Adrenal gland (tissue), 12 donors: Measurements from ENCODE around the gene CTPS1. TPM values are rescaled to one million over a fixed set of nuclear protein-coding genes. Genes with fewer than 3 reads are reported as not detected.

Experiments
- DNase-seq, 7 donors: peaks; one replicate each; pipeline ENCODE4 v3.0.0-alpha.2; 2019 to 2020
- H3K27ac ChIP-seq, 5 donors: fragments of 200-600 bp; sonication (generic) in 4 of 5; 1 replicate in 3 of 5; 2 replicates in 2 of 5; pipeline versions ENCODE4 v1.5.1 to v1.8.0; 2016 to 2020; ENCODE audit warnings: mild to moderate bottlenecking in 1 of 5
- H3K27me3 ChIP-seq: fragments of 200-600 bp; 2 replicates; pipeline ENCODE4 v1.8.0; 2021
- H3K36me3 ChIP-seq, 2 donors: fragments of 200-600 bp; replicated peaks in 1 of 2; 1 replicate in 1 of 2; 2 replicates in 1 of 2; pipeline versions ENCODE4 v1.5.1 to v1.8.0; 2018 to 2022
- H3K4me1 ChIP-seq, 2 donors: fragments of 200-600 bp; replicated peaks in 1 of 2; 1 replicate in 1 of 2; 2 replicates in 1 of 2; pipeline versions ENCODE4 v1.5.1 to v1.8.0; 2018 to 2021
- H3K4me3 ChIP-seq, 4 donors: fragments of 200-600 bp; sonication (generic) in 3 of 4; one replicate each; pipeline ENCODE4 v1.5.1; 2016 to 2018
- H3K9me3 ChIP-seq, 3 donors: fragments of 200-600 bp; sonication (generic) in 1 of 3; replicated peaks in 1 of 3; 1 replicate in 2 of 3; 2 replicates in 1 of 3; pipeline versions ENCODE4 v1.5.1 to v1.8.0; 2016 to 2021
- POLR2A ChIP-seq, 2 donors: fragments of 450-650 bp; IDR thresholded peaks; one replicate each; pipeline ENCODE4 v1.6.1; 2017; ENCODE audit warnings: antibody characterized with exemption in 2 of 2, mild to moderate bottlenecking in 2 of 2, moderate library complexity in 1 of 2
- WGBS, 4 donors: extraction: QIAGEN DNeasy Blood & Tissue Kit in 2 of 4; methylation state at CpG; one replicate each; pipeline versions ENCODE4 v1.1.5 to v1.1.7; 2013 to 2017; 5-methylcytosine and 5-hydroxymethylcytosine counted together
- intact Hi-C, 2 donors: fragments of 100-400 bp; cut with DNase I; formaldehyde crosslinking; loops; one replicate each; pipeline versions ENCODE4 v1.14.1 to v1.15.0; 2022 to 2023
- polyA plus RNA-seq, 3 donors: library from polyadenylated mRNA; stranded (reverse); fragments of 200-250 nt in 2 of 3; fragments of 350-450 nt in 1 of 3; fragmentation: Illumina TruSeq in 1 of 3; extraction: RNeasy Lipid Tissue Mini Kit (QIAGEN cat#74804) in 1 of 3; gene quantifications; one replicate each; pipeline ENCODE4 v1.2.3, GENCODE V29; 2013 to 2014
- total RNA-seq, 9 donors: library from RNA; depleted of rRNA in 4 of 9; stranded (reverse); fragments of >200 nt in 4 of 9; fragments of 120-200 nt in 1 of 9; fragmentation: NEBNext Ultra II Directional in 1 of 9; extraction: Animal tissue kit (Norgen Biotek cat#: 25700) in 1 of 9; gene quantifications; one replicate each; pipeline versions ENCODE4 v1.1.0 to v1.2.4, GENCODE V29; 2013 to 2023
- TF ChIP-seq, protein P1 (sequence below), 6 experiments: fragments of 450-650 bp in 4 of 6; fragments of 200-600 bp in 2 of 6; sonication (generic) in 1 of 6; IDR thresholded peaks; 1 replicate in 5 of 6; 2 replicates in 1 of 6; pipeline versions ENCODE4 v1.5.1 to v1.8.0; 2016 to 2021; ENCODE audit warnings: antibody characterized with exemption in 6 of 6, mild to moderate bottlenecking in 2 of 6, moderate library complexity in 1 of 6
- donor health status: healthy with polysubstance abuse.
- donor health status: Bipolar disorder and iron deficiency.
- donor health status: DM: yes; HTN: yes; CAD: no.
- donor health status: DM: no; HTN: no; CAD: no.
- donor health status: DM: no; HTN: no; CAD: no.
- donor health status: DM: yes; HTN: yes; CAD: no.

Gene CTPS1
- total and polyA plus RNA-seq, 12 donors = 12.2 to 49.4 (median 26.1) TPM

DNA sequence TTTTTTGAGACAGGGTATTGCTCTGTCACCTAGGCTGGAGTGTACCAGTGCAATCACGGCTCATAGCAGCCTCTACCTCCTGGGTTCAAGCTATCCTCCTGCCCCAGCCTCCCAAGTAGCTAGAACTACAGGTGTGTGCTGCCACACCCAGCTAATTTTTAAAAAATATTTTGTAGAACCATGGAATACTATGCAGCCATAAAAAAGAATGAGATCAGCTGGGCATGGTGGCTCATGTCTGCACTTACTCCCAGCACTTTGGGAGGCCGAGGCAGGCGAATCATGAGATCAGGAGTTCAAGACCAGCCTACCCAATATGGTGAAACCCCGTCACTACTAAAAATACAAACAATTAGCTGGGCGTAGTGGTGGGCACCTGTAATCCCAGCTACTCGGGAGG is 29.9 kb upstream of the CTPS1 start:
- Histone ChIP-seq H3K36me3 (no peaks in the 10 kb centered on the region), H3K4me3 (no peak overlapping the region), H3K27me3 (no peaks in the 10 kb centered on the region), H3K9me3 (no peaks in the 10 kb centered on the region), H3K27ac (no peak overlapping the region), H3K4me1 (peaks cover 4% of the 10 kb centered on the region in 2 donors)
- WGBS, 4 donors = 86 to 94% (median 90%) methylated on average over 6 of the region's 6 CpGs
- TF ChIP-seq POLR2A (IDR thresholded peaks at IDR 0.05) = no peak
- TF ChIP-seq, protein P1, sequence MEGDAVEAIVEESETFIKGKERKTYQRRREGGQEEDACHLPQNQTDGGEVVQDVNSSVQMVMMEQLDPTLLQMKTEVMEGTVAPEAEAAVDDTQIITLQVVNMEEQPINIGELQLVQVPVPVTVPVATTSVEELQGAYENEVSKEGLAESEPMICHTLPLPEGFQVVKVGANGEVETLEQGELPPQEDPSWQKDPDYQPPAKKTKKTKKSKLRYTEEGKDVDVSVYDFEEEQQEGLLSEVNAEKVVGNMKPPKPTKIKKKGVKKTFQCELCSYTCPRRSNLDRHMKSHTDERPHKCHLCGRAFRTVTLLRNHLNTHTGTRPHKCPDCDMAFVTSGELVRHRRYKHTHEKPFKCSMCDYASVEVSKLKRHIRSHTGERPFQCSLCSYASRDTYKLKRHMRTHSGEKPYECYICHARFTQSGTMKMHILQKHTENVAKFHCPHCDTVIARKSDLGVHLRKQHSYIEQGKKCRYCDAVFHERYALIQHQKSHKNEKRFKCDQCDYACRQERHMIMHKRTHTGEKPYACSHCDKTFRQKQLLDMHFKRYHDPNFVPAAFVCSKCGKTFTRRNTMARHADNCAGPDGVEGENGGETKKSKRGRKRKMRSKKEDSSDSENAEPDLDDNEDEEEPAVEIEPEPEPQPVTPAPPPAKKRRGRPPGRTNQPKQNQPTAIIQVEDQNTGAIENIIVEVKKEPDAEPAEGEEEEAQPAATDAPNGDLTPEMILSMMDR (IDR thresholded peaks at IDR 0.05) = no peak
- no peak for DNase-seq
- intact Hi-C loops = no loop called here

DNA sequence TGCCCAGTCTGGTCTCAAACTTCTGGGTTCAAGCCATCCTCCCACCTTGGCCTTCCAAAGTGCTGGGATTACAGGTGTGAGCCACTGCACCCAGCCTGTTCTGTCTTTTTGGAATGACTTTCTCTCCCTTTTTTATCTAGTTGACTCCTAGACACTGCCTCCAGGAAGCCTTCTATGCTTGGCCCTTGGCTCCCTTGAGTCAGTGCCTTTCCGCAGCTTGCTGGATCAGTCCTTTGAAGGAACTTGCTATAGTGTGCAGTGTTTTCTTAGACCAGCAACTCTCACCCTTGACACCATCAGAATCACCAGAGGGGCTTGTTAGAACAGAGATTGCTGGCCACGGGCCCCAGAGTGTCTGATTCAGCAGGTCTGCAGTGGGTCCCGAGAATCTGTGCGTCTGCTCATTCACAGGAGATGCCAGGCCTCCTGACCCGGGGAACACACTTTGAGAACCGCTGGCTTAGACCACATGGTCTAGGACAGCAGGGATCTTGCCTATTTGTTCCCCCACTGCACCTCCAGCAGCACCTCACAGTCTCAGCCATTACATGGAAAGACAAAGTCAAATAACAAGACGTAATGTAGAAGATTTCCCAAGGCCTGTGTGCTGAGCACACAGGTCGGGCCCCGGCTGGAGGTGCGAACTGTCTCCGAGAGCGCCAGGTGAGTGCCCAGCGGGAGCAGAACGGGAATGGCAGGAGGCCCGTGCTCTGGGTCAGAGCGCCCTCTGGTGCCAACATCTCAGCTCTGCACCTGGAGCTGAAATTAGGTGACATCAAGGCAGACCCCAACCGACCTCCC is 27.4 kb upstream of the CTPS1 start:
- Histone ChIP-seq H3K27me3 (no peaks in the 10 kb centered on the region), H3K9me3 (no peaks in the 10 kb centered on the region), H3K36me3 (no peaks in the 10 kb centered on the region), H3K27ac (no peak overlapping the region), H3K4me3 (no peak overlapping the region), H3K4me1 (no peaks in the 10 kb centered on the region)
- intact Hi-C loops = loop anchor here (2.0 to 5.0 kb wide), 3 partner anchors 103 to 340 kb away; no protein-coding TSS in a partner anchor
- 19 to 29% (median 22%) methylated on average over 5 to 17 of the region's 17 CpGs for WGBS, 4 donors
- DNase-seq = peak; percentile 66 to 89 (median 72)
- TF ChIP-seq POLR2A (IDR thresholded peaks at IDR 0.05) = no peak
- TF ChIP-seq, protein P1 (IDR thresholded peaks at IDR 0.05) = peak; percentile 78 to 93 (median 92)

DNA sequence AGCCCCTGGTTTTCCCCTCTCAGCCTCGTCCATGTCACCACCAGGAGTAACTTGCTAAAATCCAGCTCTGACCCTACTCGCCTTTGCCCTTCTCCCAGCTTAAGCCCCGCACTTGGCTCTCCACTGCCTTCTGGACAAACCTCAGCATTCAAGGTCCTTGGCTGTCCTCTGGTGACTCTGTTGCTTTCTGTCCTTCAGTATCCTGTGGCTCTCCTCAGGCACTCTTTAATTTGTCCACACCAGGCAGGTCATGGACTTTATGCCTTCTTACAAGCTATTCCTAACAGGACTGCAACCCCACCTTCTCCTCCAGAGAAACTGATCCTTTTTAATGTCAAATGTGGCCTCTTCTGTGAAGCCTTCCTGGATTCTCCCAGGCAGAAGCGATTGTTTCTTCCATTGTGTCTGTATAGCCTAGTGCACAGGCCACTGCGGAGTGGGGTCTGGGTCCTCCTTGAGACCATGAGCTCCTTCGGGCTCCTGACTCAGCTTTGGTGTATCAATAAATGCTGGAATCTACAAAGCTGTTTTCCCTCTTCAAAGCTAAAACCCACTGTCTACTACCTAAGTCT is 26.7 kb upstream of the CTPS1 start:
- no peaks in the 10 kb centered on the region for H3K4me1 ChIP-seq
- H3K27ac ChIP-seq = no peak overlapping the region
- 39 to 44% (median 42%) methylated on average over 6 of the region's 6 CpGs for WGBS, 4 donors
- H3K27me3 ChIP-seq = no peaks in the 10 kb centered on the region
- DNase-seq = no peak
- intact Hi-C loops = loop anchor here (5.0 kb wide), 2 partner anchors 106 to 341 kb away; no protein-coding TSS in a partner anchor
- no peak overlapping the region for H3K4me3 ChIP-seq
- H3K36me3 ChIP-seq = no peaks in the 10 kb centered on the region
- no peaks in the 10 kb centered on the region for H3K9me3 ChIP-seq
- TF ChIP-seq, protein P1 (IDR thresholded peaks at IDR 0.05) = peak in 2 of 6 experiments; percentile 6 to 24
- no peak for TF ChIP-seq POLR2A (IDR thresholded peaks at IDR 0.05)

DNA sequence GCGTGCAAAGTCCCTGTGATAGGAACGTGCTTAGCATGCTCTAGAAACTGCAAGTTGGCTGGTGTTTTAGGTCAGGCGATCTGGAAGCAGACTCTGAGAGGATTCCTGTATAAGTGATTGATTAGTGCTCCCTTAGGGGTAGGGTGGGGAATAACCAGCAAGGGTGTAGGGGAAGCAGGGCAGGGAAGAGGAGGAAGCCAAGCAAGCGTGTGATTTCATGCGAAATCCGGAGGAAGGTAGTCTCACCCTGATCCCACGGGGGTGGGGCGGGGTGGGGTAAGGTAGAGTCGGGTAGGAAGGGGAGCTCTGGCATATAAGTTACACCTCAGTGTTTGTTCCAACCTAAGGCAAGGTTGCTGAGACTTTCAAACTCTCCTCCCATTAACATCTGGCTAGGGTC is 24.9 kb upstream of the CTPS1 start:
- H3K4me3 ChIP-seq = no peak overlapping the region
- H3K36me3 ChIP-seq = no peaks in the 10 kb centered on the region
- DNase-seq = no peak
- TF ChIP-seq, protein P1 (IDR thresholded peaks at IDR 0.05) = no peak
- TF ChIP-seq POLR2A (IDR thresholded peaks at IDR 0.05) = no peak
- 38 to 59% (median 55%) methylated on average over 9 of the region's 9 CpGs for WGBS, 4 donors
- no peaks in the 10 kb centered on the region for H3K9me3 ChIP-seq
- H3K27me3 ChIP-seq = no peaks in the 10 kb centered on the region
- H3K27ac ChIP-seq = no peak overlapping the region
- no peaks in the 10 kb centered on the region for H3K4me1 ChIP-seq
- intact Hi-C loops = loop anchor here (5.0 kb wide), 2 partner anchors 107 to 342 kb away; no protein-coding TSS in a partner anchor
